ENCODE data around the gene SOX18. TPM values are rescaled to one million over a fixed set of nuclear protein-coding genes. Genes with fewer than 3 reads are reported as not detected.

The SOX18 gene
- total RNA-seq: under 0.01 TPM in 1 of 2 replicates, not detected in the other

GRCh38 chr20:64049060-64049877 lies at the start of gene SOX18:
Gene SOX18 (minus strand): TSS chr20:64049639. CDS start chr20:64049516, 123 bp downstream.

DNA sequence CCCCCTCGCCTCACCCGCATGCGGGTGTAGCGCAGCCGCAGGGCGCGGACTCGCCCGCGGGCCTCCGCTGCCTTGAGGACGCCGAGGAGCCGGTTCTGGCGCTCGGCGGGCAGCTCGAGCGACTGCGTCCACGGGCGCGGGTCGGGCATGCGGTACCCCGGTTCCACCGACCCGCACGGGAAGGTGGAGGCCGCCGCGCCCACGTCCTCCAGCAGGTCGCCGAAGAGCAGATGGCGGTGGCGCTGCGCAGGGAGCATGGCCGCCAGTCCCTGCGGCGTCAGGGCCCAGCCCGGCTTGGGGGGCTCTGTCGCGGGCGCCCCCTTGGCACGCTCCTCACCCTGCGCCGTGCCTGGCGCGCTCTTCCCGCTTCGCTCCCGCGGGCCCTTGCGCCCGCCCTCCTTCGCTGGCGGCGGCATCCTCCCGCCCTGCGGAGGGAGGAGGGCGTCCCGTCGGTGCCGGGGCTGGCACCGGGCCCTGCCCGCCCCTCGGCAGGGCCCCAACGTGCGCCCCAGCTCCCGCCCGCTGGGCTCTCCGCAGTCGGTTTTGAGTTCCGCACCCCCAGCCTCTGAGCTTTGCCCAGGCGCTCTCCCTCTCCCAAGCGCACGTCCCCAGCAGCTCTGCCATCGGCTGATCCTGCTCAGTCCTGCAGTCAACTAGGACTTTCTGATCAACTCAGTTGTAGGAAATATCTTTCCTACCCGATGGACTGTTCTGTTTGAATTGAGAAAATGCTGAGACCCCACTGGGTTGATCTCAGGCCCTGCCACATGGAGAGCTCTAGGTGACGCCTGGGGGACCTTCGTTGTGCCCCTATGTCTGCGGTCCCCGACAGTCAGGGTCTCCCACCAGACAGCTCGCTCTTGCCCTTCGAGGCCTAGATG lies 34.6 kb upstream of the SOX18 start, which contains the start of gene LKAAEAR1:
LKAAEAR1 (minus strand) TSS at position 595 of the 881 bp plus-strand sequence; CDS start at position 416, 179 bp downstream.

DNA sequence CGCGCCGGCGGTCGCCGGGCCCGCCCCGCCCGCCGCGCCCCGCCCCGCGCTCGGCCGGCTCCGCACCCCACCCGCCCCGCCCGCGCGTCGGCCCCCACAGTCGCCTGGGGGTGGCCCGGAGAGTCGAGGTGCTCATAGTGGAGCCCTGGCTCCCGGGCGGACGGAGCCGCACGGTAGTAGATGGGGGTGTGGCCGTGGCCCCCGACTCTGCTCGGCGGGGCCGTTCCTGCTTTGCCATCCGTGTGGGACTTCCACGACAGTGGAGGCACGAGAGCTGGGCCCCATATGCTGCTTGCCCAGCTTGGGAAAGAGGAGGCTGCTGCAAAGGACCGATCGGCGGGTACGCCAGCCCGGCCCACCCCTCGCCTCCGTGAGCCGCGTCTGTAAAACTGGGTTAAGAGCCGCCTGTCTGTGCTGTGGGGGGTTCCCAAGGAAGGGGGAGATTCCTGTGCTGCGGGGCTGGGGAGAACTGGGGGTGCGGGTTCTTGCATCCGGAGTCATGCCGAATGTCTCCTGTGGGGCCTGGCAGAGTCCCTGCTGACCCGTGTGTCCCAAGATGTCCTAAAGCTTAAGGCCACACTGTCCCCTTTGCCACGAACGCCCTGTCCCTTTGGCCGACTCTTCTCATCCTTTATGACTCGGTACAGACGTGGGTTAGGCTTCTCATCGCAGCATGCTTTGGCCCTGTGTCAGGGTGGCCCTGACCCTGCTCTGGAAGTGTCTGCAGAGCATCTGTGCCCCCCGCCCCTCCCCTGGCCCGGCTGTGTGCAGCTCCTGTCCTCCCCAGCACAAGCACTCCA lies 30.8 kb upstream of the SOX18 start, which contains the start of gene OPRL1:
OPRL1 (plus strand) TSS at position 70 of the 800 bp plus-strand sequence. CDS start 12,639 bp downstream, outside the sequence.

GRCh38 chr20:64079273-64080012 lies 30.0 kb upstream of the SOX18 start, which contains the start of gene RGS19:
Gene RGS19 (minus strand): TSS chr20:64079518. CDS start chr20:64076886, 2,632 bp downstream.

DNA sequence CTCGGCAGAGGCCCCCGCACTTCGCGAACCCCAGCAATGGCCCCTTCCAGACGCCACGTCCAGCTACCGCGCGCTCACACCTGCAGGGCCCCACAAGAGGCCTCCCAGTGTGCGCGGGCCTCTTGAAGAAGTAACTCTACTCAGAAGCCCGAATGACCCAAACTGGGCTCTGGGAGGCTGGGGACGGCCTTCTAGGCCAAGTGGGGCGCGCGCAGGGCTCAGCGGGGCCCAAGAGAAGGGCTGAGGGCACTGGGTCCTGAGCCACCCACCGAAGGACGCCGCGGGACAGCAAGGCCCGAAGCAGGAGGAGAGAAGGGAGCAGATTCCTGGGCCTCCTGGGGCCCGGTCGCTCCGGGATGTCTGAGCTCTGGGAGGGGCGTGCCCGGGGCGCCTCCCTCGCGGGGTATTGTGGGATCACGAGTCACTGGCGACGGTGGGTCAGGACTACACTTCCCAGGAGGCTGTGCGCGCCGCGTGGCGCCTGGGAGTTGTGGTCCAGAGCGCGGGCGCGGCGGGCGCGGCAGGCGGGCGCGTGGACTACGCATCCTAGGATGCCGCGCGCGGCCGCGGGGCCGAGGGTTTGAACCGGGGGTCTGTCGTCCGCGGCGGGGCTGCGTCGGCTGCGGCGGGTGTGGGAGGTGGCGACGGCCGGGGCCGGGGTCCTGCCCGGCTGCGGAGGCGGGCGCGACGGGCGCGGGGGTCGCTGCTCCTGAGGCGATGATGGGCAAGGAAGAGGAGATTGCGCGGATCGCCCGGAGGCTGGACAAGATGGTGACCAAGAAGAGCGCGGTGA lies 13.4 kb upstream of the SOX18 start, which contains the start of gene TCEA2:
TCEA2 (plus strand) TSS at position 603 of the 793 bp plus-strand sequence; CDS start at position 718, 115 bp downstream.

GRCh38 chr20:64035933-64036345 lies 13.5 kb downstream of the SOX18 start, which contains the start of gene C20orf204:
Gene C20orf204 (plus strand): TSS chr20:64036182. CDS start chr20:64036324, 142 bp downstream.

Other genes starting within 250 kb of the SOX18 start
- gene ZBTB46, start 218.4 kb downstream of the SOX18 start, total RNA-seq: 23.6 and 54.7 TPM in 2 replicates
- gene ABHD16B, start 188.1 kb downstream of the SOX18 start, total RNA-seq: under 0.01 TPM in 1 of 2 replicates, not detected in the other
- gene TPD52L2, start 184.4 kb downstream of the SOX18 start, total RNA-seq: 95.0 and 133 TPM in 2 replicates
- 39.9 and 40.2 TPM in 2 replicates for gene DNAJC5, start 154.5 kb downstream of the SOX18 start, total RNA-seq
- gene UCKL1, start 93.2 kb downstream of the SOX18 start, total RNA-seq: 16.2 and 21.0 TPM in 2 replicates
- 5.2 and 5.8 TPM in 2 replicates for gene ZNF512B, start 79.7 kb downstream of the SOX18 start, total RNA-seq
- gene SAMD10, start 70.0 kb downstream of the SOX18 start, total RNA-seq: 0.34 and 0.47 TPM in 2 replicates
- gene PRPF6, start 68.5 kb downstream of the SOX18 start, total RNA-seq: 65.7 and 90.4 TPM in 2 replicates
- 0.47 and 0.60 TPM in 2 replicates for gene C20orf204, start 13.5 kb downstream of the SOX18 start, total RNA-seq
- gene TCEA2, start 13.6 kb upstream of the SOX18 start, total RNA-seq: 44.7 and 44.8 TPM in 2 replicates
- 5.4 and 5.8 TPM in 2 replicates for gene RGS19, start 29.9 kb upstream of the SOX18 start, total RNA-seq
- gene OPRL1, start 30.4 kb upstream of the SOX18 start, total RNA-seq: 2.2 and 3.5 TPM in 2 replicates
- 0.09 and 0.16 TPM in 2 replicates for gene LKAAEAR1, start 34.8 kb upstream of the SOX18 start, total RNA-seq
- not detected in 2 replicates for gene NPBWR2, start 57.9 kb upstream of the SOX18 start, total RNA-seq
- gene MYT1, start 114.8 kb upstream of the SOX18 start, total RNA-seq: not detected in 2 replicates
- gene PCMTD2, start 206.1 kb upstream of the SOX18 start, total RNA-seq: 35.5 and 53.5 TPM in 2 replicates

Measured in bronchial smooth muscle cell (primary cell).